ENCODE data around the gene SUSD5. TPM values are rescaled to one million over a fixed set of nuclear protein-coding genes. Genes with fewer than 3 reads are reported as not detected.

The SUSD5 gene
- total RNA-seq, 1 experiment from 2014 or later: 1.2 TPM

- TF ChIP-seq ZNF423 (CRISPR knock-in tag; IDR thresholded peaks at IDR 0.05) (no peak), GRHL2 (CRISPR knock-in tag; IDR thresholded peaks at IDR 0.05; ENCODE audit: insufficient replicate concordance, severe bottlenecking) (no peak), E2F5 (CRISPR knock-in tag; IDR thresholded peaks at IDR 0.05) (no peak), FOXP4 (CRISPR knock-in tag; IDR thresholded peaks at IDR 0.05) (no peak), ZNF263 (CRISPR knock-in tag; IDR thresholded peaks at IDR 0.05; ENCODE audit: low read depth) (no peak), E2F1 (CRISPR knock-in tag; IDR thresholded peaks at IDR 0.05) (no peak), SP1 (CRISPR knock-in tag; conservative IDR thresholded peaks at IDR 0.05) (no peak), IRF1 (CRISPR knock-in tag; IDR thresholded peaks at IDR 0.05) (no peak), ZNF281 (CRISPR knock-in tag; IDR thresholded peaks at IDR 0.05) (no peak), AR (CRISPR knock-in tag; IDR thresholded peaks at IDR 0.05) (no peak), ZNF219 (CRISPR knock-in tag; IDR thresholded peaks at IDR 0.05; ENCODE audit: borderline replicate concordance) (no peak), ARID4B (CRISPR knock-in tag; IDR thresholded peaks at IDR 0.05; ENCODE audit: borderline replicate concordance) (no peak), NR3C1 (CRISPR knock-in tag; conservative IDR thresholded peaks at IDR 0.05; ENCODE audit: low read depth) (no peak), ZNF512 (CRISPR knock-in tag; IDR thresholded peaks at IDR 0.05; ENCODE audit: borderline replicate concordance) (no peak), ZNF317 (CRISPR knock-in tag; IDR thresholded peaks at IDR 0.05; ENCODE audit: borderline replicate concordance, low read depth) (no peak), CTCF (IDR thresholded peaks at IDR 0.05) (no peak), ZNF416 (CRISPR knock-in tag; IDR thresholded peaks at IDR 0.05) (no peak), TEAD4 (CRISPR knock-in tag; IDR thresholded peaks at IDR 0.05) (no peak), ZNF396 (CRISPR knock-in tag; IDR thresholded peaks at IDR 0.05; ENCODE audit: borderline replicate concordance) (no peak)
- ChIA-PET CTCF (interaction anchor here (1.1 kb wide), 1 partner anchor 157 kb away, joined by 3 read pairs; no protein-coding TSS in a partner anchor), POLR2A (no interaction called here)
- DNase-seq (ENCODE audit: low spot score) (no peak), ATAC-seq (no peak)
- peaks cover 58% of the 10 kb centered on the region for H3K27me3 Mint-ChIP-seq (ENCODE audit: low read depth)
- H3K4me1 Mint-ChIP-seq: peaks cover 12% of the 10 kb centered on the region
- no peaks in the 10 kb centered on the region for H3K9me3 Mint-ChIP-seq
- no peak overlapping the region for H3K27ac Mint-ChIP-seq
- H3K36me3 Mint-ChIP-seq: no peaks in the 10 kb centered on the region
- no peak overlapping the region for H3K4me3 Mint-ChIP-seq
Measured at GRCh38 chr3:33215739-33216138, 2.9 kb downstream of the SUSD5 start.
